GM12864 (cell line): Measurements from ENCODE around the gene TES.

ENCODE experiments used
- DNase-seq: peaks from one replicate; pipeline ENCODE4 v3.0.0-alpha.2; 2011; ENCODE audit warnings: low read depth
- H3K4me3 ChIP-seq: 2 replicates; pipeline ENCODE4 v1.5.1; 2011; ENCODE audit warnings: mild to moderate bottlenecking, low read depth, low read length, control low read depth
- TF ChIP-seq, protein P1 (sequence below): IDR thresholded peaks from 2 replicates; pipeline ENCODE4 v1.5.1; 2011; ENCODE audit warnings: low read depth, mild to moderate bottlenecking, moderate library complexity, low read length, control low read depth, inconsistent platforms; ENCODE audit errors: missing control alignments

The TES gene

DNA sequence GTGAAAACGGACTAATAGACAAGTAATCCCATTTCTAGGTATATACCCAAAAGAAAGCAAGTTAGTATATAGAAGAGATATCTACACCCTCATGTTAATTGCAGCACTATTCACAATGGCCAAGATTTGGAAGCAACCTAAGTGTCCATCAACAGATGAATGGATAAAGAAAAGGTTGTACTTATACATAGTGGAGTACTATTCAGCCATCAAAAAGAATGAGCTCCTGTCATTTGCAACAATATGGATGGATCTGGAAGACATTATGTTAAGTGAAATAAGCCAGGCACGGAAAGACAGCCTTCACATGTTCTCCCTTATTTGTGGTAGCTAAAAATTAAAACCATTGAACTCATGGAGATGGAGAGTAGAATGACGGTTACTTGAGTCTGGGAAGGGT, 88.2 kb downstream of the TES start:
- no peak for DNase-seq
- H3K4me3 ChIP-seq = no peak overlapping the region
- TF ChIP-seq, protein P1, sequence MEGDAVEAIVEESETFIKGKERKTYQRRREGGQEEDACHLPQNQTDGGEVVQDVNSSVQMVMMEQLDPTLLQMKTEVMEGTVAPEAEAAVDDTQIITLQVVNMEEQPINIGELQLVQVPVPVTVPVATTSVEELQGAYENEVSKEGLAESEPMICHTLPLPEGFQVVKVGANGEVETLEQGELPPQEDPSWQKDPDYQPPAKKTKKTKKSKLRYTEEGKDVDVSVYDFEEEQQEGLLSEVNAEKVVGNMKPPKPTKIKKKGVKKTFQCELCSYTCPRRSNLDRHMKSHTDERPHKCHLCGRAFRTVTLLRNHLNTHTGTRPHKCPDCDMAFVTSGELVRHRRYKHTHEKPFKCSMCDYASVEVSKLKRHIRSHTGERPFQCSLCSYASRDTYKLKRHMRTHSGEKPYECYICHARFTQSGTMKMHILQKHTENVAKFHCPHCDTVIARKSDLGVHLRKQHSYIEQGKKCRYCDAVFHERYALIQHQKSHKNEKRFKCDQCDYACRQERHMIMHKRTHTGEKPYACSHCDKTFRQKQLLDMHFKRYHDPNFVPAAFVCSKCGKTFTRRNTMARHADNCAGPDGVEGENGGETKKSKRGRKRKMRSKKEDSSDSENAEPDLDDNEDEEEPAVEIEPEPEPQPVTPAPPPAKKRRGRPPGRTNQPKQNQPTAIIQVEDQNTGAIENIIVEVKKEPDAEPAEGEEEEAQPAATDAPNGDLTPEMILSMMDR = no peak

DNA sequence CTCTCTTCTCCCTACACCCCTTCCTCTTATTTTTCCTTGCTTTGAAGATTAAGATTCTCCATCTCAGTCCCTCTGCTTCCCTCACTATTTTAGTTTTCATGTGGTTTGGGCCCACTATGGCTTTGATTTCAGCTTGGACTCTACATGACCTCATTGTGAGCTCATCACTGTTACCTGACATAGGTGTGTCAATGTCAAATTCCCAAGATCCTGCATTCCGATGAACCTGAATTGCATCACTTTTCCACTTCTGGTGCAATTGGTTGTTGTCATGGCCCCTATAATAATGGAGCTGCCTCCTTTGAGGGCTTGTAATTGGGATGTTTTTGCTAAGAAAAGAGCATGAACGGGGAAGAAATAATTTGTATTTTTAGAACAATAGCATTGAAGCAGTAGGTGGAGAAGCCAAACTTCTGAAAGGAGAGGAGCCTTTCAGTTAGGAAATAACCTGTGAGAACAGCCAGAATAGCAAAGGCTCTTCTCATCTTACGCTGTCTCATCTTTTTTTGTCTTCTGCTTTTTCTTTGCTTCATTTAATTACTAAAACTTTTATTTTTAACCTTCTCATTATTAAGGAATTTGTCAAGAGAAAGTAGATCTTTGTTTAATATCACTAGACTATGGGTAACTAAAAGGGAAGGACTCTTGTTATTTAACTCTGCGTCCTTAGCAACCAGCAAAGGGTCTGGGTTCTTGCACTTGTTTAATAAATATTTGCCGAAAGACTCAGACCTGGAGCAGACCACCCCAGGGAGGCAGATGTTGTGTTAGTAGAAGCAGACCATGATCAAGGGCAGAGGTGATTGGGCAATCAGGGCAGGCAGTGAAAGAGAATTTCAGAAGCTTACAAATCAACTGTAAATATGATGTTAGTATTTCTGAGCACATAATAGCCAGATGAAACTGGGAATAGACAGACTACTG, 95.4 kb downstream of the TES start:
- TF ChIP-seq, protein P1 = no peak

DNA sequence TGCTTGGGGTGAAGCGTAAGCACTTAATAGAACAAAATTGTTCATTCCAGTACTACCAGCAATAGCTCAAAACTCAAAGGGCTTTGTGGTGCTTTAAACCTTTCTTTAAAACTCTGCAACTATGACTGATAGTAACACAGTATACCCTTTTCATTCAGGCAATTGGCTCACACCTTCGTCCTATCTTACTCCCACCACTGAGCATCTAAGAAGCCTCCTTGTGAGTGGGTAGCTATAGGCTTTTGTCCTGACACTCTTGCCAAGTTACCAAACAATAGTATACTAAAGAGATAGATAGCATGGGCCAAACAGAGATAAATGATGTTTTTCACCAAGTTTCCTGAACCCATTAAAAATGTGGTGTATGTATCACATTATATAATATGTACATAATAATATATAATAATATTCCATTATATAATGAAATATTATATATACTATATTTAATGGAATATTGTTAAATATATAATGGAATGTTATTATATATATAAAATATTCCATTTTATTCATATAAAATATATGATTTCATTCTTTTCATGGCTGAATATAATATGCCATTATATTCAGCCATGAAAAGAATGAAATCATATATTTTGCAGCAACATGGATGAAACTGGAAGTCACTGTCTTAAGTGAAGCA, 96.2 kb downstream of the TES start:
- no peak overlapping the region for H3K4me3 ChIP-seq
- TF ChIP-seq, protein P1 = no peak
- no peak for DNase-seq

More for the DNA sequence above, 95.4 kb downstream of the TES start:
- no peak overlapping the region for H3K4me3 ChIP-seq
- DNase-seq = no peak

DNA sequence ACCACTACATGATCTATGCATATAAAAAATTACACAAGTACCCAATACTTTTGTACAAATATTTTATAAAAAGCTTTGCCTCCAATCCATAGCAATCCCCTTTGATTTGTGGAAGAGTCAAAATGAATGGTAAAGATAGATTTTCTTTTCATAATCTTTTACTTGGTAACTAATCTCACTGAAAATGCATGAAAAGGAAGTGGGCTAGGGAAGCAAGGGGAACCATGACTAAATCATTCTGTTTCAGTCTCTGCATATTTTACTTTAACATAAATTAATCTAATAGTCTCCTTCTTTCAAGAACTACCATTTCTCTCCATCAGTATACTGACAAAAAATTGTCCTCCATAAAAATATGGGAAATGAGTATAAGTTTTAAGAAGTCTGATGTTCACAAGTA, 96.9 kb downstream of the TES start:
- TF ChIP-seq, protein P1 = no peak
- no peak for DNase-seq
- H3K4me3 ChIP-seq = no peak overlapping the region
